A673 (cell line): Measurements from ENCODE around the gene NXPH2. TPM values are rescaled to one million over a fixed set of nuclear protein-coding genes. Genes with fewer than 3 reads are reported as not detected.
"Not testable (repeated sequence)": the region's sequence is repeated elsewhere in the genome, so short reads cannot be mapped to it uniquely, and the experiment has no call there.

Experiments
- BruUV-seq: library from RNA; stranded (reverse); fragments of 400-500 nt; replicated peaks from 2 replicates; lab custom pipeline; 2021; lab: Mats Ljungman, UMichigan
- CTCF ChIA-PET: fragments of 300-600 bp; sonication (Branson Sonifier 250); formaldehyde crosslinking; loops from one replicate; lab custom pipeline; 2022; ENCODE audit warnings: antibody characterized with exemption; lab: Charles Lee
- POLR2A ChIA-PET: fragments of 300-600 bp; sonication (Branson Sonifier 250); formaldehyde crosslinking; loops from one replicate; lab custom pipeline; 2022; ENCODE audit warnings: antibody characterized with exemption; ENCODE audit not compliant: low non-redundant PET; lab: Charles Lee
- DNase-seq: peaks from one replicate; pipeline ENCODE4 v3.0.0-alpha.2; 2015; ENCODE audit warnings: low spot score
- H3K27ac ChIP-seq: fragments of 200-600 bp; sonication (generic); 2 replicates; pipeline ENCODE4 v1.5.1; 2016; ENCODE audit warnings: mixed run types, low read depth, mild to moderate bottlenecking, mixed read lengths, antibody characterized with exemption, low read length; ENCODE audit not compliant: poor library complexity, severe bottlenecking
- H3K27me3 ChIP-seq: fragments of 200-600 bp; sonication (generic); replicated peaks from 2 replicates; pipeline ENCODE4 v1.6.1; 2017; ENCODE audit warnings: mixed run types, low read depth, mild to moderate bottlenecking, mixed read lengths, antibody characterized with exemption, low read length; ENCODE audit not compliant: insufficient read depth, poor library complexity
- H3K36me3 ChIP-seq: fragments of 200-600 bp; sonication (generic); 2 replicates; pipeline ENCODE4 v1.6.1; 2016; ENCODE audit warnings: mixed run types, mild to moderate bottlenecking, mixed read lengths, antibody characterized with exemption, low read length; ENCODE audit not compliant: insufficient read depth, poor library complexity, severe bottlenecking
- H3K4me1 ChIP-seq: fragments of 200-600 bp; sonication (generic); 2 replicates; pipeline ENCODE4 v1.6.1; 2017; ENCODE audit warnings: mixed run types, mild to moderate bottlenecking, mixed read lengths, antibody characterized with exemption, low read length; ENCODE audit not compliant: insufficient read depth, poor library complexity, severe bottlenecking
- H3K4me3 ChIP-seq: fragments of 200-600 bp; sonication (generic); 2 replicates; pipeline ENCODE4 v1.5.1; 2016; ENCODE audit warnings: low read depth, mixed run types, mild to moderate bottlenecking, mixed read lengths, low read length; ENCODE audit not compliant: poor library complexity, severe bottlenecking
- H3K9me3 ChIP-seq: fragments of 200-600 bp; sonication (generic); 2 replicates; pipeline ENCODE4 v1.6.1; 2016; ENCODE audit warnings: mixed run types, low read depth, mild to moderate bottlenecking, mixed read lengths, antibody characterized with exemption, low read length; ENCODE audit not compliant: poor library complexity, severe bottlenecking
- EZH2 ChIP-seq: fragments of 200-600 bp; sonication (generic); IDR thresholded peaks from 2 replicates; pipeline ENCODE4 v1.6.1; 2017; ENCODE audit warnings: borderline replicate concordance, low read depth, mild to moderate bottlenecking, mixed read lengths, antibody characterized with exemption, low read length; ENCODE audit not compliant: poor library complexity, severe bottlenecking
- intact Hi-C: fragments of 100-400 bp; cut with micrococcal nuclease; formaldehyde crosslinking; loops from one replicate; pipeline ENCODE4 v1.10.0; 2022; ENCODE audit not compliant: unreplicated experiment
- total RNA-seq: library from RNA; stranded (reverse); gene quantifications from 2 replicates; pipeline ENCODE4 v1.2.3, GENCODE V29; 2021
- TF ChIP-seq, protein P1 (sequence below): fragments of 300-800, 200-600 bp; sonication (generic); conservative IDR thresholded peaks from 2 replicates; pipeline ENCODE4 v1.5.1; 2017; ENCODE audit warnings: low read depth, mild to moderate bottlenecking, antibody characterized with exemption, low read length, moderate library complexity, mixed read lengths

The NXPH2 gene
- total RNA-seq, 1 experiment from 2014 or later: 5.4 TPM

GRCh38 chr2:138648606-138649005 lies 131.6 kb downstream of the NXPH2 start:
- CTCF ChIA-PET: no interaction called here
- intact Hi-C loops: no loop called here

GRCh38 chr2:138644776-138645175 lies 135.4 kb downstream of the NXPH2 start:
- intact Hi-C loops, BruUV-seq, H3K4me3 ChIP-seq, H3K4me1 ChIP-seq, DNase-seq, H3K9me3 ChIP-seq, H3K27ac ChIP-seq, CTCF ChIA-PET, H3K27me3 ChIP-seq, H3K36me3 ChIP-seq, POLR2A ChIA-PET: not testable (repeated sequence)

More at GRCh38 chr2:138648606-138649005, 131.6 kb downstream of the NXPH2 start:
- Histone ChIP-seq H3K4me3 (no peak overlapping the region), H3K9me3 (no peaks in the 10 kb centered on the region), H3K4me1 (no peaks in the 10 kb centered on the region), H3K27me3 (no peaks in the 10 kb centered on the region), H3K36me3 (no peaks in the 10 kb centered on the region), H3K27ac (no peak overlapping the region)
- no TSS peak for BruUV-seq
- TF ChIP-seq, protein P1, sequence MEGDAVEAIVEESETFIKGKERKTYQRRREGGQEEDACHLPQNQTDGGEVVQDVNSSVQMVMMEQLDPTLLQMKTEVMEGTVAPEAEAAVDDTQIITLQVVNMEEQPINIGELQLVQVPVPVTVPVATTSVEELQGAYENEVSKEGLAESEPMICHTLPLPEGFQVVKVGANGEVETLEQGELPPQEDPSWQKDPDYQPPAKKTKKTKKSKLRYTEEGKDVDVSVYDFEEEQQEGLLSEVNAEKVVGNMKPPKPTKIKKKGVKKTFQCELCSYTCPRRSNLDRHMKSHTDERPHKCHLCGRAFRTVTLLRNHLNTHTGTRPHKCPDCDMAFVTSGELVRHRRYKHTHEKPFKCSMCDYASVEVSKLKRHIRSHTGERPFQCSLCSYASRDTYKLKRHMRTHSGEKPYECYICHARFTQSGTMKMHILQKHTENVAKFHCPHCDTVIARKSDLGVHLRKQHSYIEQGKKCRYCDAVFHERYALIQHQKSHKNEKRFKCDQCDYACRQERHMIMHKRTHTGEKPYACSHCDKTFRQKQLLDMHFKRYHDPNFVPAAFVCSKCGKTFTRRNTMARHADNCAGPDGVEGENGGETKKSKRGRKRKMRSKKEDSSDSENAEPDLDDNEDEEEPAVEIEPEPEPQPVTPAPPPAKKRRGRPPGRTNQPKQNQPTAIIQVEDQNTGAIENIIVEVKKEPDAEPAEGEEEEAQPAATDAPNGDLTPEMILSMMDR: no peak
- no peak for TF ChIP-seq EZH2
- POLR2A ChIA-PET: no interaction called here
- no peak for DNase-seq

GRCh38 chr2:138640921-138641676 lies 139.1 kb downstream of the NXPH2 start:
- no peak overlapping the region for H3K4me3 ChIP-seq
- no peaks in the 10 kb centered on the region for H3K36me3 ChIP-seq
- no peaks in the 10 kb centered on the region for H3K9me3 ChIP-seq
- no peaks in the 10 kb centered on the region for H3K4me1 ChIP-seq
- no peaks in the 10 kb centered on the region for H3K27me3 ChIP-seq
- no peak for DNase-seq
- intact Hi-C loops: no loop called here
- TF ChIP-seq, protein P1: no peak
- TF ChIP-seq EZH2: no peak
- H3K27ac ChIP-seq: no peak overlapping the region
- ChIA-PET CTCF (no interaction called here), POLR2A (no interaction called here)
- no TSS peak for BruUV-seq

GRCh38 chr2:138637686-138638085 lies 142.5 kb downstream of the NXPH2 start:
- CTCF ChIA-PET: no interaction called here
- Histone ChIP-seq H3K36me3 (no peaks in the 10 kb centered on the region), H3K27ac (no peak overlapping the region), H3K4me3 (no peak overlapping the region), H3K9me3 (no peaks in the 10 kb centered on the region), H3K4me1 (no peaks in the 10 kb centered on the region), H3K27me3 (no peaks in the 10 kb centered on the region)
- POLR2A ChIA-PET: no interaction called here
- intact Hi-C loops: no loop called here
- TF ChIP-seq, protein P1: no peak
- no TSS peak for BruUV-seq
- no peak for DNase-seq
